ENCODE results near the gene GYG2. TPM values are rescaled to one million over a fixed set of nuclear protein-coding genes. Genes with fewer than 3 reads are reported as not detected.
"Not testable (repeated sequence)": the region's sequence is repeated elsewhere in the genome, so short reads cannot be mapped to it uniquely, and the experiment has no call there.

GYG2 gene
- polyA plus RNA-seq, 1 of the 3 experiments (the other 2 are of a cell fraction), result 1.8 TPM

DNA sequence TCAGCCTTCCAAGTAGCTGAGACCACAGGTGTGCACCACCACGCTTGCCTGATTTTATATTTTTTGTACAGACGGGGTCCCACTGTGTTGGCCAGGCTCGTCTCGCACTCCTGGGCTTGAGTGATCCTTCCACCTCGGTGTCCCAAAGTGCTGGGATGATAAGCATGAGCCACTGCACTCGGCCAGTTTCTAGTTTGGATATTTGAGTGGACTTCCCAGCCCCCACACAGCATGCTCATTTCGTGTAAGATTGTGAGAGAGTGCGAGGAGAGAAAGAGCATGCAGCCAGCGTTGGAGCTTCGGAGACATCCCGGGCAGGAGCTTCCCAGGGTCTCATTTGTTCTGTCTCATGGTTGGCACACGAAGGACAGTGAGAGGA is 68.6 kb downstream of the GYG2 start:
- no peak overlapping the region for H3K4me3 ChIP-seq (ENCODE audit: low read depth in 2 of 2, low read length in 1 of 2)
- POLR2A ChIA-PET, result no interaction called here
- no peaks in the 10 kb centered on the region for H3K9me2 ChIP-seq
- TF ChIP-seq, protein P1, sequence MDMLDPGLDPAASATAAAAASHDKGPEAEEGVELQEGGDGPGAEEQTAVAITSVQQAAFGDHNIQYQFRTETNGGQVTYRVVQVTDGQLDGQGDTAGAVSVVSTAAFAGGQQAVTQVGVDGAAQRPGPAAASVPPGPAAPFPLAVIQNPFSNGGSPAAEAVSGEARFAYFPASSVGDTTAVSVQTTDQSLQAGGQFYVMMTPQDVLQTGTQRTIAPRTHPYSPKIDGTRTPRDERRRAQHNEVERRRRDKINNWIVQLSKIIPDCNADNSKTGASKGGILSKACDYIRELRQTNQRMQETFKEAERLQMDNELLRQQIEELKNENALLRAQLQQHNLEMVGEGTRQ (IDR thresholded peaks at IDR 0.05; ENCODE audit: borderline replicate concordance, low read depth, low read length), result no peak
- TF ChIP-seq, protein P2, sequence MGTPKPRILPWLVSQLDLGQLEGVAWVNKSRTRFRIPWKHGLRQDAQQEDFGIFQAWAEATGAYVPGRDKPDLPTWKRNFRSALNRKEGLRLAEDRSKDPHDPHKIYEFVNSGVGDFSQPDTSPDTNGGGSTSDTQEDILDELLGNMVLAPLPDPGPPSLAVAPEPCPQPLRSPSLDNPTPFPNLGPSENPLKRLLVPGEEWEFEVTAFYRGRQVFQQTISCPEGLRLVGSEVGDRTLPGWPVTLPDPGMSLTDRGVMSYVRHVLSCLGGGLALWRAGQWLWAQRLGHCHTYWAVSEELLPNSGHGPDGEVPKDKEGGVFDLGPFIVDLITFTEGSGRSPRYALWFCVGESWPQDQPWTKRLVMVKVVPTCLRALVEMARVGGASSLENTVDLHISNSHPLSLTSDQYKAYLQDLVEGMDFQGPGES (IDR thresholded peaks at IDR 0.05; ENCODE audit: low read depth, low read length), result no peak
- no peak for TF ChIP-seq MXI1 (IDR thresholded peaks at IDR 0.05; ENCODE audit: low read depth, low read length)
- TF ChIP-seq, protein P3, sequence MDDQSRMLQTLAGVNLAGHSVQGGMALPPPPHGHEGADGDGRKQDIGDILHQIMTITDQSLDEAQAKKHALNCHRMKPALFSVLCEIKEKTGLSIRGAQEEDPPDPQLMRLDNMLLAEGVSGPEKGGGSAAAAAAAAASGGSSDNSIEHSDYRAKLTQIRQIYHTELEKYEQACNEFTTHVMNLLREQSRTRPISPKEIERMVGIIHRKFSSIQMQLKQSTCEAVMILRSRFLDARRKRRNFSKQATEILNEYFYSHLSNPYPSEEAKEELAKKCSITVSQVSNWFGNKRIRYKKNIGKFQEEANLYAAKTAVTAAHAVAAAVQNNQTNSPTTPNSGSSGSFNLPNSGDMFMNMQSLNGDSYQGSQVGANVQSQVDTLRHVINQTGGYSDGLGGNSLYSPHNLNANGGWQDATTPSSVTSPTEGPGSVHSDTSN (IDR thresholded peaks at IDR 0.05), result no peak
- TF ChIP-seq JUND (IDR thresholded peaks at IDR 0.05), result no peak
- TF ChIP-seq RXRA (IDR thresholded peaks at IDR 0.05; ENCODE audit: borderline replicate concordance, low read depth), result no peak
- TF ChIP-seq EZH2phosphoT487 (IDR thresholded peaks at IDR 0.05; ENCODE audit: borderline replicate concordance, low read depth), result no peak
- TF ChIP-seq, protein P4, sequence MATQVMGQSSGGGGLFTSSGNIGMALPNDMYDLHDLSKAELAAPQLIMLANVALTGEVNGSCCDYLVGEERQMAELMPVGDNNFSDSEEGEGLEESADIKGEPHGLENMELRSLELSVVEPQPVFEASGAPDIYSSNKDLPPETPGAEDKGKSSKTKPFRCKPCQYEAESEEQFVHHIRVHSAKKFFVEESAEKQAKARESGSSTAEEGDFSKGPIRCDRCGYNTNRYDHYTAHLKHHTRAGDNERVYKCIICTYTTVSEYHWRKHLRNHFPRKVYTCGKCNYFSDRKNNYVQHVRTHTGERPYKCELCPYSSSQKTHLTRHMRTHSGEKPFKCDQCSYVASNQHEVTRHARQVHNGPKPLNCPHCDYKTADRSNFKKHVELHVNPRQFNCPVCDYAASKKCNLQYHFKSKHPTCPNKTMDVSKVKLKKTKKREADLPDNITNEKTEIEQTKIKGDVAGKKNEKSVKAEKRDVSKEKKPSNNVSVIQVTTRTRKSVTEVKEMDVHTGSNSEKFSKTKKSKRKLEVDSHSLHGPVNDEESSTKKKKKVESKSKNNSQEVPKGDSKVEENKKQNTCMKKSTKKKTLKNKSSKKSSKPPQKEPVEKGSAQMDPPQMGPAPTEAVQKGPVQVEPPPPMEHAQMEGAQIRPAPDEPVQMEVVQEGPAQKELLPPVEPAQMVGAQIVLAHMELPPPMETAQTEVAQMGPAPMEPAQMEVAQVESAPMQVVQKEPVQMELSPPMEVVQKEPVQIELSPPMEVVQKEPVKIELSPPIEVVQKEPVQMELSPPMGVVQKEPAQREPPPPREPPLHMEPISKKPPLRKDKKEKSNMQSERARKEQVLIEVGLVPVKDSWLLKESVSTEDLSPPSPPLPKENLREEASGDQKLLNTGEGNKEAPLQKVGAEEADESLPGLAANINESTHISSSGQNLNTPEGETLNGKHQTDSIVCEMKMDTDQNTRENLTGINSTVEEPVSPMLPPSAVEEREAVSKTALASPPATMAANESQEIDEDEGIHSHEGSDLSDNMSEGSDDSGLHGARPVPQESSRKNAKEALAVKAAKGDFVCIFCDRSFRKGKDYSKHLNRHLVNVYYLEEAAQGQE (IDR thresholded peaks at IDR 0.05; ENCODE audit: low read depth, low read length), result no peak
- no peak for TF ChIP-seq RFX5 (IDR thresholded peaks at IDR 0.05; ENCODE audit: low read length)
- TF ChIP-seq TCF12 (IDR thresholded peaks at IDR 0.05), result no peak
- CTCF ChIA-PET, result no interaction called here
- H3K27ac ChIP-seq (ENCODE audit: low read depth in 2 of 2, low read length in 1 of 2), result no peak overlapping the region
- H3K4me2 ChIP-seq, result no peak overlapping the region
- H2AFZ ChIP-seq (ENCODE audit: low read depth), result no peak overlapping the region
- H3K9me3 ChIP-seq, result no peaks in the 10 kb centered on the region
- H3K36me3 ChIP-seq (replicated peaks in 1 of 2; ENCODE audit: control insufficient read depth in 1 of 2, insufficient read depth in 2 of 2, low read length in 1 of 2), result no peaks in the 10 kb centered on the region
- no peaks in the 10 kb centered on the region for H3F3A ChIP-seq (replicated peaks; ENCODE audit: insufficient read depth)
- WGBS (ENCODE audit: low lambda C conversion rate), result 72% methylated on average over 12 of the region's 12 CpGs
- H3K79me2 ChIP-seq (ENCODE audit: insufficient read depth), result no peaks in the 10 kb centered on the region
- no peak overlapping the region for H3K9ac ChIP-seq
- H3K4me1 ChIP-seq (ENCODE audit: control insufficient read depth in 1 of 2, insufficient read depth in 2 of 2, low read depth in 1 of 2, low read length in 1 of 2), result peaks cover 0 to 6% of the 10 kb centered on the region in 2 experiments; a peak in 2 of 4 replicates
- no peaks in the 10 kb centered on the region for H3K27me3 ChIP-seq (ENCODE audit: insufficient read depth)
- no peaks in the 10 kb centered on the region for H4K20me1 ChIP-seq (ENCODE audit: insufficient read depth)
- DNase-seq, result no peak

DNA sequence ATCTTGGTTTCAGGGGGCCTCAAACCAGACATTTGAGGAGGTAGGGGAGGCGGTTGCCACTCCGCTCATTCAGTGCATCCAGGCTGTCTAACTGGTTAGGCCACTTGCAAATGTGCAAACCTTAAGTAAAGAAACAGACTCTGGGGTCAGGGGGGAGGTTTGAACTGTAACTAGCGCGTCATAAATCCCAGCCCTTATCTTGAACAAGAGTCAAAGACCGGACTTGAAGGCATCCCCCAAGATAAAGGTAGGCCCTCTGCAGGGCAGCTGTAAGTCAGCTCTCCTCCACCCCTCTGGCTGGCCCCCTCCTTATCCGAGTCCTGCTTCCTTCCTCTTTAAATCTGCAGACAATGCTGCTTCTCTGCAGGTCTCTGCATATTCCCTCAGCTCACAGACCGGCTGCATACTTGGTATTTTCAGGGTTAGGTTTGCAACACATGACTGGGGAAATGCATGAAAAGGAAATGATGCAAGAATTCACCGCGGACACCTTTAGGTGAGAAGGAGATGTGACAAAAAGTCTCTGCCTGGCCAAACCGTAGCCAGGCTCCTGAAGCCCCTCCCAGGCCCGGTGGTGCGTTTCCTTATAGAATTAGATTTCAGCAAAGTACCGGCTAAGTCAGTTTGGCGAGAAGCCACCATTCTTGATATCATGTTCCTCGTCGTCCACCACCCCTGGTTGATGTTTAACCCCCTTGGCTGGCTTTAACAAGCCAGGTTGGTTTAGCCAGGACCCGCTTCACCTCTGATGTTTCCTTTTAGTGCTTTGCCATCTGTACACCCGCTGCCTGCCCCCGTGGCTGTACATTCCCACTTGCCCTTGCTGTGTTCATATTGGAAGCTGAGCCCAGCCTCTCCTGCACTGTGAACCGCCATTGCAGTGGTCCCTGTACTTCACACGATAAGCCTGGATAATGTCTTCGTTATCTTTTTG is 69.2 kb downstream of the GYG2 start:
- H3K9me3 ChIP-seq; H3K9me2 ChIP-seq; H3K36me3 ChIP-seq (replicated peaks in 1 of 2; ENCODE audit: control insufficient read depth in 1 of 2, insufficient read depth in 2 of 2, low read length in 1 of 2); H2AFZ ChIP-seq (ENCODE audit: low read depth); H3K9ac ChIP-seq; H3K4me1 ChIP-seq (ENCODE audit: control insufficient read depth in 1 of 2, insufficient read depth in 2 of 2, low read depth in 1 of 2, low read length in 1 of 2); H3K79me2 ChIP-seq (ENCODE audit: insufficient read depth); H4K20me1 ChIP-seq (ENCODE audit: insufficient read depth); H3K4me2 ChIP-seq; H3K4me3 ChIP-seq (ENCODE audit: low read depth in 2 of 2, low read length in 1 of 2); H3F3A ChIP-seq (replicated peaks; ENCODE audit: insufficient read depth); H3K27ac ChIP-seq (ENCODE audit: low read depth in 2 of 2, low read length in 1 of 2); DNase-seq; H3K27me3 ChIP-seq (ENCODE audit: insufficient read depth); CTCF ChIA-PET: not testable (repeated sequence)
- POLR2A ChIA-PET, result interaction anchor here (1.0 kb wide), 1 partner anchor 31 kb away, joined by 3 read pairs; the partner anchor contains the start of gene ARSD
- 67% methylated on average over 22 of the region's 22 CpGs for WGBS (ENCODE audit: low lambda C conversion rate)

All from SK-N-SH (cell line).